Measurements from ENCODE around the gene EPS8L2. TPM values are rescaled to one million over a fixed set of nuclear protein-coding genes. Genes with fewer than 3 reads are reported as not detected.

EPS8L2 gene
- polyA plus RNA-seq, 4 donors = 94.5 to 147 (median 112) TPM

- no peak for DNase-seq (ENCODE audit: low read depth in 4 of 4, low spot score in 3 of 4)
Measured at GRCh38 chr11:702462-703461, 3.3 kb upstream of the EPS8L2 start.

GRCh38 chr11:703506-703905 is 2.5 kb upstream of the EPS8L2 start:
- DNase-seq (ENCODE audit: low read depth in 4 of 4, low spot score in 3 of 4) = no peak

- DNase-seq (ENCODE audit: low read depth in 4 of 4, low spot score in 3 of 4) = no peak
Measured at GRCh38 chr11:704228-704674, 1.8 kb upstream of the EPS8L2 start.

DNA sequence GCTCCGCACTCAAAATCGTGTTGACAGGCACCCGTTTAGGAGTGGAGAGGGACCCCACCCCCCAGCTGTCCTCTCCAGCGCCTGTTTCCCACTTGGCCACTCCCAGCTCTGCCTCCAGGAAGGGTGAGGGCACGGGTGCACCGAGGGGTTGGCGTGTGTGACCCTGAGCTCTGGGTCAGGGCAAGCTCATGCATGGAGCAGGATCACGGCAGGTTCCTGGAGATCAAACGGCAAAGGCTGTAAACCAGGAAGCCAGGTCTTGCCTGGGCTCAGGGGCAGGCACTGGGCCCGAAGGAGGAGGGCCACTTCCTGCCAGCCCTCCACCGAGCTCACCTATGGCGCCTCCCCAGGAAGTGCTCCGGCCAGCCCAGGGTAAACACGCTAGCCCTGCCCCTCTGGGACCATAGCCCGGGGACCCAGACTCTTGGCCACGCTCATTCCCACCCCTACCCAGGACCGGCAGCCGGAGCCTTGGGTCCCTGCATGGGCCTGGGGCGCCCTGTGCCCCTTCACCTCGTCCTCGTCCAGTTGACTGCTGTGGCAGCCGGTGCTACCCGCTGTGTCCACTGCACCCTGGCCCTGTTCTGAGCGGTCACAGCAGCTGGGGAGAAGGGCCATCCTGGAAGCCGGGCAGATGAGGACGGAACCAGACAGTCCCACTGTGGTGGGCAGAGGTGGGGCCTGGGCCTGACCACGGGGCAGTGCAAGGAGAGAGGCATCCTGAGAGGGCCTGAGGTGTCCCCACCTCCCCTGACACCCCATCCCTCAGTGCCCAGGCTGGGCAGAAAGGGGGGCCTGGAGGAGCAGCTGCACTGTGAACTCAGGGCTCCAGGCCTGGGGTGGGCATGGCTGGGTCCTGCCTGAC is 1.0 kb upstream of the EPS8L2 start:
- DNase-seq (ENCODE audit: low read depth in 4 of 4, low spot score in 3 of 4) = no peak

DNA sequence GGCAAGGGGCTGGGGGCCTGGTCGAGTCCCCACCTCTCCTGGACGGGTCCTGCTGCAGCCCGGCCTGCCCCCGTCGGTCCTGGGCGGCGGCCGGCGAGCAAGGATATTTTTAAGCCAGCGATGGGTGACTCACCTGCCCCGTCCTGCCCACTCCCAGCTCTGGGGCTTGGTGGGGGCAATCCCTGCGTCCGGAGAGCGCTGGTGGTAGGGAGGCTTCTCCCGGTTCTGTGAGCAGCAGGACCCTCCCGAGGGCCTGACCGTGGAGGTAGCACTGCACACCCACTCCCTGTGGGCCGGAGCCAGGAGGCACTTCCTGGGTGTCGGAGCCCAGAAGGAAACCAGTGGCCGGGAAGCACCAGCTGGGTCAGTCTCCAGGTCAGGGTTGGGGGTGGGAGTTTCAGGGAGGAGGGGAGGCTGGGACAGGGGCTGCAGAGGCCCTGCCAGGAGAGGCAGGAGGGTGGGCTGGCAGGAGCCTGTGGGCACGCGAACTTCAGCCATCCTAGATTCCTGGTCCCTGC is 467 bp downstream of the EPS8L2 start:
- no peak for DNase-seq (ENCODE audit: low read depth in 4 of 4, low spot score in 3 of 4)

DNA sequence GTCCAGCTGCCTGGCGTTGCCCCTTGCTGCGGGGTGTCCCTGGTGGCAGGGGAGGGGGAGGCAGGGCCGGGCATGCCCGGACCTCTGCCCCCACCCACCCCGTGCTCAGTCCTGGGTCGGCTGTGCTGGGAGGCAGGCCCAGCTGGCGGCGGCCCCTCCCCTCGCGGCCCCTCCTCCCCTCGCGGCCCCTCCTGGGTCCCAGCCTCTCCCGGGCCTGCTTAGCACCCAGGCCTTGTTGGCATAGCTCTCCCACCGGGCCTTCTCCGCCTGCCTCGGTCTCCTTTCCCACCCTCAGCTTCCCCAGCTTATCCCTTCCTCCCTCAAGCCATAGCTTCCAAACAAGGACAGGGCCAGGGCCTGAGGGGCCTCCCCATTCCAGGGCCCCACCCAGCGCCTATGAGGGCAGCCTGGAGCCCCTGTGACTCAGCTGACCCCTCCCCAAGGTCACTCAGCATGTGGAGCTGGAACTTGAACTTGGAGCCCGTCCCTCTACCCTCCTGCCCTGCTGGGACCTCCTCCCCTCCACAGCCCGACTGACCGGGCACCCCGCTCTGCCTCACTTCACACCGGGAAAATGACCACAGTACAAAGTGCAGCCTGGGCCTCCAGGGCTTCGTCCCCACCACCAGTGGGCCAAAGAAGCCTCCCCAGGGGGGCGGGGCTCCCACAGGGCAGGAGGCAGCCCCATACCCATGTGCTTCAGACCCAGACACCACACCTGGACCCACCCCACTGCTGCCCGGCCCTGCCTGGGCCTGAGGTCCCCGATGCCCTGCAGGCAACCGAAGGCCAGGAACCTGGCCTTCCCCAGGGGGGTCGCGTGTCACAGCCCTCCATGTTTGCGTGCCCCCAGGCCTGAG is 1.2 kb downstream of the EPS8L2 start:
- DNase-seq (ENCODE audit: low read depth in 4 of 4, low spot score in 3 of 4) = no peak

GRCh38 chr11:707817-708420 is 1.9 kb downstream of the EPS8L2 start:
- no peak for DNase-seq (ENCODE audit: low read depth in 4 of 4, low spot score in 3 of 4)

DNA sequence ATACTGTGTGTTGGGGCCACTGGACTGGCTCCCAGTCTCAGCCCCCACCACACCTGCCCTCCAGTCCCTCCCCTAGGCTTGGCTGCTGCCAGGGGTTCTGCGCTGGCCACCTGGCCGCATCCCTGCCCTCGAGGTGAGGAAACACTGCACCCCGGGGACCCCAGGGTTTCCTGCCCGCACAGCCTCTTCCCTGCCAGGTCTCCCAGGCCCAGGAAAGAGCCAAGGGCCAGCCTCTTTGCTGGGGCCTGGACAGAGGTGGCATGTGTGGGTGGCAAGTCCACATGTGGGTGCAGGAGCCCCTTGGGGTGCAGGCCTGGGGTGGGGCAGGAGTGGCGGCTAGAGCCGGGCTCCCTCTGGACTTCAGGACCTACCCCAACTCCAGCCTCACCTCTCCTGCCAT is 2.5 kb downstream of the EPS8L2 start:
- DNase-seq (ENCODE audit: low read depth in 4 of 4, low spot score in 3 of 4) = no peak

GRCh38 chr11:709109-709997 is 3.3 kb downstream of the EPS8L2 start:
- no peak for DNase-seq (ENCODE audit: low read depth in 4 of 4, low spot score in 3 of 4)

DNA sequence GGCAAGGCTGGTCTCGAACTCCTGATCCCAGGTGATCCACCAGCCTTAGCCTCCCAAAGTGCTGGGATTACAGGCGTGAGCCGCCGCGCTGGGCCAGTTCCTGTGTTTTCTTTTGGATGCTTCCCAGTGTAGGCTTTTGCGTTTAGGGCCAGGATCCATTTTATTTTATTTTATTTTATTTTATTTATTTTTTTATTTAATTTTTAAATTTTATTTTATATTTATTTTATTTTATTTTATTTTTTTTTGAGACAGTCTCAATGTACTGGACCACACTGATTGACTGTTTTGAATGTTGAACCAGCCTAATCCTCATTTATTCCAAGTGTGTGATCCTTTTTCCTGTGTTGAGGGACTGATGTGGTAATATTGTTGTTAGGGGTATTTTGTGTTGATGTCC is 8.4 kb downstream of the EPS8L2 start:
- DNase-seq (ENCODE audit: low read depth in 4 of 4, low spot score in 3 of 4) = no peak

DNA sequence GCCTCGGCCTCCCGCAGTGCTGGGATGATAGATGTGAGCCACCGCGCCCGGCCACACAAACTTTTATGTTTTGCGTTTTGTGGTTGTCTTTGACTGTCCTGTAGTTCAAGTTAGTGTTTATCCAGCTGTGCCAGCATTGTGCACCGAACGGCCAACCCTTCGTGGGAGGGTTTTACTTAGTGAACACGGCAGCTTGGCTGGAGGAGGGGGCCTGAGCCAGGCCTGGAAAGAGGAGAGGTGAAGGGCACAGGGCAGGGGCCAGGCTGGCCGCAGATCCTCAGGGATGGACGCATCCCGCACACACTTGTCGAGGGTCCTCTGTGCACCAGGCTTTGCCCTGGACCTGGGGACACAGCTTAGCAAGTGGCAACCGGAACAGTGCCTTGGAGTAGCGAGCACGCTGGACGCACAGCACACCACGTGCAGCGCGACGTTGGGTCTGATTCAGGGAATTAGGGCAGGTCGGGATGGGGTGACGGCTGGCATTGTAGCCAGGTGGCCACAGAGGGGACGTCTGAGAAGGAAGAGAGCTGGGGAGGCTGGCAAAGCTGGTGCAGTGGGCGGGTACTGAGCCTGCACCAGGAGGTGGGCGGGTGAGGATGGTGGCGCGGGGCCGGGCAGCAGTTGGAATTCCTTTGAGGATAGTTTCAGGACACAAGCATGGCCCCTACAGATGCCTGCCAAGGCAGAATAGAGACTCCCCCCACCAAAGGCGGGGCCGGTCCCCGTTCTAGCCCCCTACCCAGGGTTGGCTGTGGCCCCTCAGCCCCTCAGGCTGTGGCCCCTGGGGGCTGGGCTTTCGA is 13.4 kb downstream of the EPS8L2 start:
- no peak for DNase-seq (ENCODE audit: low read depth in 4 of 4, low spot score in 3 of 4)

- no peak for DNase-seq (ENCODE audit: low read depth in 4 of 4, low spot score in 3 of 4)
Measured at GRCh38 chr11:720017-720641, 14.1 kb downstream of the EPS8L2 start.

- no peak for DNase-seq (ENCODE audit: low read depth in 4 of 4, low spot score in 3 of 4)
Measured at GRCh38 chr11:720642-721246, 14.7 kb downstream of the EPS8L2 start.

- no peak for DNase-seq (ENCODE audit: low read depth in 4 of 4, low spot score in 3 of 4)
Measured at GRCh38 chr11:721247-721740, 15.3 kb downstream of the EPS8L2 start.

- no peak for DNase-seq (ENCODE audit: low read depth in 4 of 4, low spot score in 3 of 4)
Measured at GRCh38 chr11:721741-722345, 15.8 kb downstream of the EPS8L2 start.

- no peak for DNase-seq (ENCODE audit: low read depth in 4 of 4, low spot score in 3 of 4)
Measured at GRCh38 chr11:722346-722811, 16.3 kb downstream of the EPS8L2 start.
